Brain pericyte (primary cell): ENCODE measurements around the gene HOXB8.

Experiments
- DNase-seq: peaks from one replicate; pipeline ENCODE4 v3.0.0-alpha.2; 2012; ENCODE audit warnings: low read depth, low spot score

HOXB8 gene

GRCh38 chr17:48583708-48584222 is 31.3 kb downstream of the HOXB8 start:
- DNase-seq: no peak

- no peak for DNase-seq
Observed at GRCh38 chr17:48582750-48583069, 32.4 kb downstream of the HOXB8 start.

GRCh38 chr17:48579760-48580554 is 35.1 kb downstream of the HOXB8 start:
- DNase-seq: no peak

GRCh38 chr17:48579471-48579759 is 35.7 kb downstream of the HOXB8 start:
- no peak for DNase-seq

GRCh38 chr17:48578616-48579470 is 36.2 kb downstream of the HOXB8 start:
- DNase-seq: no peak

- DNase-seq: no peak
Observed at GRCh38 chr17:48577946-48578615, 37.0 kb downstream of the HOXB8 start, which contains the start of gene HOXB4. Gene HOXB4, minus strand, starts transcription at chr17:48578350. Its CDS starts 31 bp downstream, at chr17:48578319.

GRCh38 chr17:48577330-48577945 is 37.7 kb downstream of the HOXB8 start:
- no peak for DNase-seq

GRCh38 chr17:48576479-48577309 is 38.4 kb downstream of the HOXB8 start:
- DNase-seq: no peak

- DNase-seq: no peak
Observed at GRCh38 chr17:48575673-48576478, 39.2 kb downstream of the HOXB8 start.

- DNase-seq: no peak
Observed at GRCh38 chr17:48575066-48575582, 40.0 kb downstream of the HOXB8 start.

- DNase-seq: no peak
Observed at GRCh38 chr17:48574505-48575065, 40.5 kb downstream of the HOXB8 start.

GRCh38 chr17:48571826-48572417 is 43.2 kb downstream of the HOXB8 start:
- DNase-seq: no peak

GRCh38 chr17:48571024-48571818 is 43.9 kb downstream of the HOXB8 start:
- DNase-seq: no peak

- DNase-seq: no peak
Observed at GRCh38 chr17:48570325-48571023, 44.6 kb downstream of the HOXB8 start.

GRCh38 chr17:48569674-48570324 is 45.3 kb downstream of the HOXB8 start:
- no peak for DNase-seq

- no peak for DNase-seq
Observed at GRCh38 chr17:48569240-48569582, 45.9 kb downstream of the HOXB8 start.
